ENCODE results near the gene BCDIN3D.

- TF ChIP-seq POLR2AphosphoS5 (IDR thresholded peaks at IDR 0.05): no peak
- TF ChIP-seq, protein P1, sequence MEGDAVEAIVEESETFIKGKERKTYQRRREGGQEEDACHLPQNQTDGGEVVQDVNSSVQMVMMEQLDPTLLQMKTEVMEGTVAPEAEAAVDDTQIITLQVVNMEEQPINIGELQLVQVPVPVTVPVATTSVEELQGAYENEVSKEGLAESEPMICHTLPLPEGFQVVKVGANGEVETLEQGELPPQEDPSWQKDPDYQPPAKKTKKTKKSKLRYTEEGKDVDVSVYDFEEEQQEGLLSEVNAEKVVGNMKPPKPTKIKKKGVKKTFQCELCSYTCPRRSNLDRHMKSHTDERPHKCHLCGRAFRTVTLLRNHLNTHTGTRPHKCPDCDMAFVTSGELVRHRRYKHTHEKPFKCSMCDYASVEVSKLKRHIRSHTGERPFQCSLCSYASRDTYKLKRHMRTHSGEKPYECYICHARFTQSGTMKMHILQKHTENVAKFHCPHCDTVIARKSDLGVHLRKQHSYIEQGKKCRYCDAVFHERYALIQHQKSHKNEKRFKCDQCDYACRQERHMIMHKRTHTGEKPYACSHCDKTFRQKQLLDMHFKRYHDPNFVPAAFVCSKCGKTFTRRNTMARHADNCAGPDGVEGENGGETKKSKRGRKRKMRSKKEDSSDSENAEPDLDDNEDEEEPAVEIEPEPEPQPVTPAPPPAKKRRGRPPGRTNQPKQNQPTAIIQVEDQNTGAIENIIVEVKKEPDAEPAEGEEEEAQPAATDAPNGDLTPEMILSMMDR (IDR thresholded peaks at IDR 0.05): no peak
These were observed 36.0 kb downstream of the BCDIN3D start for GRCh38 chr12:49806877-49807276.

Data from sigmoid colon (tissue), 4 donors.